ENCODE data around the gene NAALADL2.

DNA sequence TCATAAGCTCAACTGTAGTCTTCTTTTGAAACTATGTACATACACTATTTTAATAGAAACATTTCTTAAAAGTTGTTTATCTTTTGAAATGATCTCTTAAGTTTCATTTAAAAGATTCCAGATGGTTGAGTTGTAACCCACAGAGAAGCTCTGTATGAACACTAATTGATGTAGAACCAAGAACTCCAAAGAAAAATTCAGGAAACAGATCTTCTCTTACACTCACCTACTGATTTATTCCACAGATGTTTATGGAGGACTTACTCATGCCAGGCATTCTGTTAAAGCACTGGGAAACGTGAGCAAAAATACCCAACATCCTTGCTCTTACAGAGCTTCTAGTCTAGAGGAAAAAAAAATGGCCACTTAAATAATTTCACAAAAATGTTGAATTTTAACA, 551.1 kb downstream of the NAALADL2 start:
- no peak for TF ChIP-seq JUND (IDR thresholded peaks at IDR 0.05)
- TF ChIP-seq, protein P1, sequence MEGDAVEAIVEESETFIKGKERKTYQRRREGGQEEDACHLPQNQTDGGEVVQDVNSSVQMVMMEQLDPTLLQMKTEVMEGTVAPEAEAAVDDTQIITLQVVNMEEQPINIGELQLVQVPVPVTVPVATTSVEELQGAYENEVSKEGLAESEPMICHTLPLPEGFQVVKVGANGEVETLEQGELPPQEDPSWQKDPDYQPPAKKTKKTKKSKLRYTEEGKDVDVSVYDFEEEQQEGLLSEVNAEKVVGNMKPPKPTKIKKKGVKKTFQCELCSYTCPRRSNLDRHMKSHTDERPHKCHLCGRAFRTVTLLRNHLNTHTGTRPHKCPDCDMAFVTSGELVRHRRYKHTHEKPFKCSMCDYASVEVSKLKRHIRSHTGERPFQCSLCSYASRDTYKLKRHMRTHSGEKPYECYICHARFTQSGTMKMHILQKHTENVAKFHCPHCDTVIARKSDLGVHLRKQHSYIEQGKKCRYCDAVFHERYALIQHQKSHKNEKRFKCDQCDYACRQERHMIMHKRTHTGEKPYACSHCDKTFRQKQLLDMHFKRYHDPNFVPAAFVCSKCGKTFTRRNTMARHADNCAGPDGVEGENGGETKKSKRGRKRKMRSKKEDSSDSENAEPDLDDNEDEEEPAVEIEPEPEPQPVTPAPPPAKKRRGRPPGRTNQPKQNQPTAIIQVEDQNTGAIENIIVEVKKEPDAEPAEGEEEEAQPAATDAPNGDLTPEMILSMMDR (IDR thresholded peaks at IDR 0.05; ENCODE audit: low read depth, low read length, missing input control): no peak
- TF ChIP-seq SP1 (IDR thresholded peaks at IDR 0.05): no peak
- no peak for TF ChIP-seq RXRA (IDR thresholded peaks at IDR 0.05)
- TF ChIP-seq, protein P2, sequence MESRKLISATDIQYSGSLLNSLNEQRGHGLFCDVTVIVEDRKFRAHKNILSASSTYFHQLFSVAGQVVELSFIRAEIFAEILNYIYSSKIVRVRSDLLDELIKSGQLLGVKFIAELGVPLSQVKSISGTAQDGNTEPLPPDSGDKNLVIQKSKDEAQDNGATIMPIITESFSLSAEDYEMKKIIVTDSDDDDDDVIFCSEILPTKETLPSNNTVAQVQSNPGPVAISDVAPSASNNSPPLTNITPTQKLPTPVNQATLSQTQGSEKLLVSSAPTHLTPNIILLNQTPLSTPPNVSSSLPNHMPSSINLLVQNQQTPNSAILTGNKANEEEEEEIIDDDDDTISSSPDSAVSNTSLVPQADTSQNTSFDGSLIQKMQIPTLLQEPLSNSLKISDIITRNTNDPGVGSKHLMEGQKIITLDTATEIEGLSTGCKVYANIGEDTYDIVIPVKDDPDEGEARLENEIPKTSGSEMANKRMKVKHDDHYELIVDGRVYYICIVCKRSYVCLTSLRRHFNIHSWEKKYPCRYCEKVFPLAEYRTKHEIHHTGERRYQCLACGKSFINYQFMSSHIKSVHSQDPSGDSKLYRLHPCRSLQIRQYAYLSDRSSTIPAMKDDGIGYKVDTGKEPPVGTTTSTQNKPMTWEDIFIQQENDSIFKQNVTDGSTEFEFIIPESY (IDR thresholded peaks at IDR 0.05): no peak
- TF ChIP-seq, protein P3, sequence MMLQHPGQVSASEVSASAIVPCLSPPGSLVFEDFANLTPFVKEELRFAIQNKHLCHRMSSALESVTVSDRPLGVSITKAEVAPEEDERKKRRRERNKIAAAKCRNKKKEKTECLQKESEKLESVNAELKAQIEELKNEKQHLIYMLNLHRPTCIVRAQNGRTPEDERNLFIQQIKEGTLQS (IDR thresholded peaks at IDR 0.05): no peak
- no peak for TF ChIP-seq NR2F2 (IDR thresholded peaks at IDR 0.05)
- no peak for TF ChIP-seq RAD21 (IDR thresholded peaks at IDR 0.05)
- TF ChIP-seq, protein P4, sequence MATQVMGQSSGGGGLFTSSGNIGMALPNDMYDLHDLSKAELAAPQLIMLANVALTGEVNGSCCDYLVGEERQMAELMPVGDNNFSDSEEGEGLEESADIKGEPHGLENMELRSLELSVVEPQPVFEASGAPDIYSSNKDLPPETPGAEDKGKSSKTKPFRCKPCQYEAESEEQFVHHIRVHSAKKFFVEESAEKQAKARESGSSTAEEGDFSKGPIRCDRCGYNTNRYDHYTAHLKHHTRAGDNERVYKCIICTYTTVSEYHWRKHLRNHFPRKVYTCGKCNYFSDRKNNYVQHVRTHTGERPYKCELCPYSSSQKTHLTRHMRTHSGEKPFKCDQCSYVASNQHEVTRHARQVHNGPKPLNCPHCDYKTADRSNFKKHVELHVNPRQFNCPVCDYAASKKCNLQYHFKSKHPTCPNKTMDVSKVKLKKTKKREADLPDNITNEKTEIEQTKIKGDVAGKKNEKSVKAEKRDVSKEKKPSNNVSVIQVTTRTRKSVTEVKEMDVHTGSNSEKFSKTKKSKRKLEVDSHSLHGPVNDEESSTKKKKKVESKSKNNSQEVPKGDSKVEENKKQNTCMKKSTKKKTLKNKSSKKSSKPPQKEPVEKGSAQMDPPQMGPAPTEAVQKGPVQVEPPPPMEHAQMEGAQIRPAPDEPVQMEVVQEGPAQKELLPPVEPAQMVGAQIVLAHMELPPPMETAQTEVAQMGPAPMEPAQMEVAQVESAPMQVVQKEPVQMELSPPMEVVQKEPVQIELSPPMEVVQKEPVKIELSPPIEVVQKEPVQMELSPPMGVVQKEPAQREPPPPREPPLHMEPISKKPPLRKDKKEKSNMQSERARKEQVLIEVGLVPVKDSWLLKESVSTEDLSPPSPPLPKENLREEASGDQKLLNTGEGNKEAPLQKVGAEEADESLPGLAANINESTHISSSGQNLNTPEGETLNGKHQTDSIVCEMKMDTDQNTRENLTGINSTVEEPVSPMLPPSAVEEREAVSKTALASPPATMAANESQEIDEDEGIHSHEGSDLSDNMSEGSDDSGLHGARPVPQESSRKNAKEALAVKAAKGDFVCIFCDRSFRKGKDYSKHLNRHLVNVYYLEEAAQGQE (IDR thresholded peaks at IDR 0.05): no peak

Measured in liver (tissue), 3 donors.